NCI-H526 (cell line): ENCODE data around the gene EEF1AKMT1.

Source experiments
- DNase-seq, 2 experiments: peaks; one replicate each; lab custom pipeline; 2025; lab: John Stamatoyannopoulos, UW

Gene EEF1AKMT1

DNA sequence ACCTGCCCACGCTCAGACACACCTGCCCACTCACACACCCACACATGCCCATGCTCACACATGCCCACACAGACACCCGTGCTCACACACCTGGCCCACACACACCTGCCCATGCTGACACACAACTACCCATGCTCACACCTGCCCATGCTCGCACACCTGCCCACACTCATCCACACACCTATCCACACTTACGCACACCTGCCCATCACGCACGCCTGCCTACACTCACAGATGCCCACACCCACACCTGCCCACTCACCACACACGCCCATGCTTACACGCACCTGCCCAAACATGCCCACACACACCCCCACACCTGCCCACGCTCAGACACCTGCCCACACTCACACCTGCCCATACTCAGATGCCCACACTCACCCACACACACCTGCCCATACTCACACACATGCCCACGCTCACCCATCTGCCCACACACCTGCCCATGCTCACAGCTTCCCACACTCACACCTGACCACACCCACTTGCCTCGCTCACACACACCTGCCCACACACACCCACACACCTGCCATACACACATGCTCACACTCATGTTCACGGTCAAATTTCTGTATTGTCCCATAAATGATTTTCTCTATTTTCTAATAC, 54.7 kb downstream of the EEF1AKMT1 start:
- DNase-seq: no peak

DNA sequence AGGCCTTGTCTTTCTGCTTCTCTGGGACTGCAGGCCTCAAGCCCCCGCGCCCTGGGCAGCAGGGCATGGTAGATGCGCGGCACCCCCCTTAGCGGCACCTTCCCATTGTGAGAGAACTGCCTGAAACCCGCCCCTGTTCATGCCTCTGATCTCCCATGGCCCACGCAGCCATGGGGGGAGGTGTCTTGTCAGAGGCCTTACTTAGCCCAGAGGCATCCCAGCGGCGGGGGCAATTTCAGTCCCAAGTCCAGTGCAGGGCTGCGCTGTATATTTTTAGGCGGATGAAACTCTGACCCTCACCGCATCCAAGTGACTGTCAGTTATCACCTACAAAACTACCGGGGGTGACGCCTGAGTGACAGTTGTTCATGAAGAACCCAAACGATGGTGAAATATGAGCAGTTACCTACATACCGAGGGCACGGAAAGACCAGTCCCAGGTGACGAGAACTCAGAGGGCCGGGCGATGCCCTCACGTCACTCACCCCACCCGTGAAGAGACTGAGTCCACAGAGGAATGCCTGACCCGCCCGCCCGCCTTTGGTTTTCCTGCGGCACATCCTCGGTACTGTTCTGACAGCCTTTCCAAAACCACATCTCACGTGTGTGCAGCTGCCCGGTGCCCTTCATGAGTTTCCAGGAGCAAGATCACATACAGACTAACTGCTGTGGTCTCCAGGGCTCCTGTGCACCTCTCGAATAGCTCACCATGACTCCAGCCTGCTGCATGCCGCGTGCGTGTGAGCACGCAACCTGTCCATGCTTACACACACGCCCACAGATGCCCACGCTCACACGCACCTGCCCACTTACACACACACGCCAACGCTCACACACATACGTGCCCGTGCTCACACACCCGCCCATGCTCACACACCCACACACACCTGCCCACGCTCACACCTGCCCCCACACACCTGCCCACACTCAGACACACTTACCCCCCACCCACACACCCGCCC, 55.9 kb downstream of the EEF1AKMT1 start:
- no peak for DNase-seq

DNA sequence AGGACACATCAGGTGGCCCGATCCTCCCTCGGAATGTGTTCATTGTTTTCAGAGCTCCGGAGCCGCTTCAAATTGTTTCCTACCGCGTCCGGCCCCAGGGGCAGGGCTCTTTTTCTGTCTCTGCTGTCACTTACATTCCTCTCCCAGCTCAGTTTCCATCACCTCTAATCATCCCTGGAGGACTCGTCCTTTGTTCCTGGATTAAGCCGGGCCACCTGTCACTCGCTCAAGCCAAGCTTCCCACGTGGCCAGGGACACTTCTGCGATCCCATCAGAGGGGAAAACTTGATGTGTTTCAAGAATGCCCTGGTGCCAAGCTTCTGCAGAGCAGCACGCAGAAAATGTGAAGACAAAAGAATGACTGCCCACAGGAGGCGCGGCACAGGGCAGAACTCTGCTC, 56.8 kb downstream of the EEF1AKMT1 start:
- DNase-seq: no peak

DNA sequence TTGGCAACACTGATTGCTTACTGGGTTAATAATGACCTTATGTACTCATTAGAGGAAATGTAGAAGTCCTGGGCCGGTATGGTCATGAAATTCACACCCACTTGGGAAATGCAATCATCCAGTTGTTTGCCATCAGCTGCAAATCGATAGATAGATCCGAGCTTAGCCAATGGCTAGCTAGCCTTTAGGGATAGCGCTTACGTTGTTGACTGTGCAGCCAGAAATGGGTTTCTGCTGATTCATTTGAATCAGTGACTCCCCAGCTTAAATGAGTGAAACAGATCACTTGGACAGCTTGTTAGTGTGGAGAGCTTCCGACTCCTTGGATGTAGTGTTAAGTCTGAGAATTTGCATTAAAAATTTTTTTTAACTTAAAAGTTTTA, 58.4 kb downstream of the EEF1AKMT1 start:
- no peak for DNase-seq

DNA sequence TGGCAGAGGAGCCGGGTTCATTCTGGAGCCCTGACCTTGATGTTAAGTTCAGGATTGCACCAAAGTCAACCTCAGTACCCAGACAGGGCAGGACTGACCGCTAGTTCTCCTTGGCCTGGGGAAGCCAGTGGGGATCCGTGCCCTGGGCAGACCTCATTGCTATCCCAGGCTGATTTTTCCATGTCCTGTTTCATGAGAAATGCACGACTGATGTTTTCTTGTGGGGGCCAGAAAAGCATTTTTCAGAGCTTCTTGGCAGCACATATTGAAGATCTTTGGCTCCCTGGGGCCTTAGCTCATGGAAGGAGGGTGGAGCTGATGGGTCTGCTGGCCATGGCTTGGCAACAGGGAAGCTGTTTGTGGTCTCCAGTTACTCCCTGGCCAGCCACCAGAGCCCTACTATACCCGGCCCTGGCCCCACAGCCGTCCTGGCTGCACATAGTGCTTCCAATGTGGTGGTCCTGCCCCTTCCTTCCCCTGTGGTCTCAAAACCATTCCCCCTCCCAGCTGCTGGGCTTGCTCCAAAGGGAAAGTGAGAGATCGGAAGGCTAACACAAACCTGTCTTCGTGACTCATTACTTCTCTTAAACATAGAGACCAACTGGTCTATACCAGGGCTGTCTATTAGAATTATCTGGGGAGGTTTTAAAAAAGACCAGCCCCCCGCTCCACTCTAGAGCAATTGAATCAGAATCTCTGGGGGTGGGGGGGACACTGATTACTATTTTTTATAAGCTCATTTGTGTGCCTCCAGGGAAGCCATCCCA, 59.0 kb downstream of the EEF1AKMT1 start:
- DNase-seq: no peak

DNA sequence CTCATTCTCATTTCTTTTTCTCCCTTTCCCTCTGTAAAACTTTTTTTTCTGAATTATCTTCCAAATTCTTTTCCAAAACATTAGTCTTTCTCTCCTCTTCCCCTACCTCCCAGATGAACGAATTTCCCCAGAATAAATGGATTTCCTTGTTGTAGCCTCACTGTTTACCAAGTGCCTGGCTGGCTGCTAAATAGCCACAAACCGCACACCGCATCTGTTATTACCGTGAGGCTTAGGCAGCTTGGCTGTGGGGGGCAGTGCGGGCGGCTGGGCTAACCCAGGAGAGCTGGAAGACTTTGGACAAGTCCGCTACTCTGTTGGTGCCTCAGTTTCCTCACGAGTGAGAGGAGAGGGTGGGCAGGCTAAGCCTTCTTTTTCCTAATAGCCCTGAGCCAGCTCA, 59.6 kb downstream of the EEF1AKMT1 start:
- DNase-seq: no peak

DNA sequence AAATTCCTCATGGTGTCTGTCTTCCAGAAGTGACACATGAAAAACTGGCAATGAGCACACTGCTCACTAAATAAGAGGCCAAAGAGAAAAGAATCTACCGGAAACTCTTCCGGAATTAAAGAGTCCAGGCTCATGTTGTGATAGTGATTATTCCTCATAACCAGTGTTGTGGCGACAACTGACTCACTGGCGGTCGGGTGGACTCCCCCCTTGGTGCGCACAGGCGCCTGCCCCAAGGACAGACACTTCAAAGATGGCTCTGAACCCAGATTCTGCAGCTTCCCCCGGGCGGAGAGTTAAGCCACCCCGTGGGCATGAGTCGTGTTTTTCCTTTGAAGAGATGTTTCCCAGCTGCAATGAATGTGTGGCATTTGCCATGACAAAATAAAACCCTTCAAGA, 60.0 kb downstream of the EEF1AKMT1 start:
- no peak for DNase-seq

DNA sequence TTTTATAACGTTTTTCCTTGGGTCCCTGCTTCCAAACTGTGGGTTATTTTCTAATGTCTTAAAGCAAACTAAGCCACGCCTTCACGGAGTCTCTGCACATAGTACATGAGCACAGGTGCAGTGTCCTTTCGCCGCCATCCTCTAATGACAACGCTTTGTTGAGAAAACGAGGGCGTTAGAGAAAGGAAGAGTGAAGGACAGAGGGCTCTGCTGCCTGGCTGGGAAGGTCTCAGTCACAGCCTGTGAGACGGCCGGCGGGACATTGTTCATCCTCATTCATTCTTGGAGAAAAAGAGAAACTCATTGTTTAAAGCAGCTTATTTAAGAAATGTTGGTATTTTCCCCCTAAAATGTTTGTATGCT, 60.8 kb downstream of the EEF1AKMT1 start:
- DNase-seq: peak in 1 of 2 experiments; percentile 24

DNA sequence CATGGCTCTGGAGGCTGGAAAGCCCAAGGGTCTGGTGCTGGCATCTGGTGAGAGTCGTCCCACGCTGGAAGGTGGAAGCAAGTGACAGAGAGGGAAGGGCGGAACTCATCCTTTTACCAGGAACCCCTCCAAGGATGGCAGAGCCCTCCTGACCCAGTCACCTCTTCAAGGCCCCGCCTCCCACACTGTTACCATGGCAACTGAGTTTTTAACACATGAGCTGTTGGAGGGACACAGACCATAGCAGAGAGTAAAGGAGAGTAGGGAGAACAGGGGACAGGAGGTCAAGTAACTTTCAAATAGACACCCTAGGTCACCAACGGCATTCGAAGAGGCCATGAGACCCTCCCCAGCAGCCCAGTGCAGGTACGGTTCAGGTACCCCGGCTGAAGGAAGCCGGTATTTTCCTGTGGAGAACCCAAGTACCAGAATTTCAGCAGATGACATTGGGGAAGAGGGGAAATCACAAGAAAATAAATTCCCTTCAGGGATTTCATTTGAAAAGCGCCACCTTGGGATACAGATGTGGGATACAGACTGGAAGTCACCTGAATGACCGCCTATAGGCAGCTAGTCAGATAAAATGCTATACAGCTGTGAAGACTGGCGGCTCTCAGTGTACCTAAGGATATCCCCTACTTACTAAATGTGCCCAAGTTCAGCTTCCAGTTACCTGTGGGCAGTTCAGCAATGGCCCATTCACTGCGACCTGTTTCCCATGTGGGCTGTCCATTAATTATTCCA, 62.3 kb downstream of the EEF1AKMT1 start:
- DNase-seq: no peak

DNA sequence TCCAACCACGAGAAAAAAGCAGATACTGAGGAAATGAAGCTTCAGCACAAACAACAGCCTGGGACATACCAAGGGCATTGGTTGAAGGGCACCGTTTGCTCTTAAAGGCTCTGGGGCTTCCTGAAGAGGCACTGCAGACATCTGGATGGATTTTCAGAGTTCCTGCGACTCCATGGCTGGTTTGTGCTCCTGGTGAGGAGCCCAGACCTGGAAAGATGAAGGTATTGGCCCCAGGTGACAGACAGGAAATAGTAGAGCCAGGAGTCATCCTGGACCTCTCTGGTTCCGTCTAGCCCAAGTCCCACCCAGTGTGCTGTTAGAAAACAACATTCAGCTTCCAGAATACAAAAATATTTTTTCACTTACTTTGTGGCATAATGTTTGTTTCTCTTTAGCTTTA, 64.0 kb downstream of the EEF1AKMT1 start:
- DNase-seq: no peak

DNA sequence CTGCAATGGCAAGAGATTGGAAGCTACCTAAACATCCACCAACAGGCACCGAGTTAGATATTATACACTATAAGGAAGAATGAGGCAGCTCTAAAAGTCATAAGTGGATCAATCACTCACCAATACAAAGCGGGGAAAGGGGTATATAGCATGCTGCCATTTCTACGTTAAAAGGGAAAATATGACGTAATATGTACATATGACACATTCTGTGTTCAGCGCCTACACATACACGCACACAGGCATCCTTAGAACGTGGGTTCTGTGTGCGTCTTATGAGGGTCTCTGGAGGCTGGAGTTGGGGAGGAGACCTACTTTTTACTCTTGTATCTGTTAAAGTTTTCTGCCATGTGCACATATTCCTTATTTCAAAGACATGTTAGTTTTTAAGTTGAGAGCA, 64.4 kb downstream of the EEF1AKMT1 start:
- DNase-seq: no peak

DNA sequence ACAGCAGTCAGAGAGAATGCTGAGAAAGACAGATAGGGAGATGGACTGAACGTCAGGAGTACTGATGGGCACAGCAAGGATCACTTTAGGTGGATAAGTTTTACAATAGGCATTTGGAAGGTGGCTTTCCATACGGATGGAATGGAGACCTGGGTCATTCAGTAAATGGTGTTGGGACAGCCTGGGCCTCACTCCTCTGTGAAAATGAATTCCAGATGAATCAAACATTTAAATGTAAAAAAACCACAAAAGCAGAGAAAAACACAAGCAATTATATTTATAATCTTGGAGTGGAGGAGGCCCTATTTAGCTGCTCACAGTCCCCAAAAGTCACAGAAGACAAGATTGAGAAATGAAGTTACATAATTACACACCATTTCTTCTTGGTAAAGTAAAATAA, 65.5 kb downstream of the EEF1AKMT1 start:
- no peak for DNase-seq

DNA sequence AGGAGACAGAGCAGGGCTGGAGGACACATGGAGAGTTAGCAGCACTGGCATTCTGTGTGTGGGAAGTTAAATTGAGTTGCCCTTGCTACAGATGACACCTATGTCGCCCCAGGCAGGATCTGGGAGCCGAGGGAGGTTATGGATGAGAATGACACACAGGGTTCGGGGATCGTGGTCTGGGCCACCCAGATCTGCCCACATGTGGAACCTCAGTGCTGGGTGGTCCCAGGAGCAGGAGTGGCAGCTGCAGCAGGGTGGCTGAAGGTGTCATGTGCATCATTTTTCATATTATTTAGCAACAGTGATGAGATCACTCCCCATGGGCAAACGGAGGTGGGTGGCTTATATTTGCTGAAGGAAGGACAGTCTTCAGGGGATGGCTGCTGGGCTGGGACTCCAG, 67.1 kb downstream of the EEF1AKMT1 start:
- DNase-seq: no peak

DNA sequence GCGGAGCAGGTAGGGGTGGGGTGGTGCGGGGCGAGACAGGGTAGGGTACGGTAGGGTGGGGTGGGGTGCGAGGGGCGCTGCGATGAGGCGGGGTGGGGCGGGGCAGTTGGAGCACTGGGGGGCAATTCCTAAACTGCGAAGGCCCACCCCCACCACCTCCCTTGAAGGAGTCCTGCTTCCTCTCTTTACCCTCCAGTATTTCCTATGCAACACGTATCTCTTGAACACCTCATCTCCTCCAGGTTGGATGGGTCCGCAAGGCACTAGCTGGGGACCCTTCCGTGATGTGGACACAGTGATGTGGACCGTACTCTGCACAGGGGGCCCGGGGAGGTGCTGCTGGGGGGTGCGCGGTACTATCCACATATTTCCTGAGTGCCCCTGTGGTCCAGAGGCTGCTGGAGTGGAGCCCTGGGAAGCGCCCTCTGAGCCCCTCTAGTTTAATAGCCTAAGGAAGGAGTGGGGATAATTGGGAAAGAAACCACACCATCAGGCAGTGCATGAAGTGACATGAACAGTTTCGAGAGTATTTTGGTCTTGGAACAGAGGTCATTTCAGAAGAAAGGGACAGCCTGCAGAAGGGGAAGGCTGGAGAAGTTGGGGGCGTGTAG, 69.2 kb downstream of the EEF1AKMT1 start:
- DNase-seq: no peak

DNA sequence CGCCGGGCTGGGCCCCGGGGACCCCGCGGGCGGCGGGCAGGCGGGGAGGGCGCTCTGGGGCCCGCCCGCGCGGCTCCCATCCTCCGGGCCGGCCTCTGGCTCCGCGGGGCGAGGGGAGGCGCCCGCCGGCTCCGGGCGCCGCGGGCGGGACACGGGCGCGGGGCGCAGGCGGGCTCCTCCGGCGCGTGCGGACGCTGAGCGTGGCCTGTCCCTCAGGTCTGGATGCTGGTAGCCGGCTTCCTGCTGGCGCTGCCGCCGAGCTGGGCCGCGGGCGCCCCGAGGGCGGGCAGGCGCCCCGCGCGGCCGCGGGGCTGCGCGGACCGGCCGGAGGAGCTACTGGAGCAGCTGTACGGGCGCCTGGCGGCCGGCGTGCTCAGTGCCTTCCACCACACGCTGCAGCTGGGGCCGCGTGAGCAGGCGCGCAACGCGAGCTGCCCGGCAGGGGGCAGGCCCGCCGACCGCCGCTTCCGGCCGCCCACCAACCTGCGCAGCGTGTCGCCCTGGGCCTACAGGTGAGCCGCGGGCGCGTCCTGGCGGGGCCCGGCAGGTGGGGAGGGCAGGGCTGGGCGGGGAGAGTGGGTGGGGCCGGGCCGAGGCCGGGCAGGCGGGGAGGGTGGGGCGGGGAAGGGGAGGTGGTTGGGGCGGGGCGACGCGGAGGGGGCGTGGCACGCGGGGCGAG, 69.8 kb downstream of the EEF1AKMT1 start:
- DNase-seq: peak; percentile 76 to 98

DNA sequence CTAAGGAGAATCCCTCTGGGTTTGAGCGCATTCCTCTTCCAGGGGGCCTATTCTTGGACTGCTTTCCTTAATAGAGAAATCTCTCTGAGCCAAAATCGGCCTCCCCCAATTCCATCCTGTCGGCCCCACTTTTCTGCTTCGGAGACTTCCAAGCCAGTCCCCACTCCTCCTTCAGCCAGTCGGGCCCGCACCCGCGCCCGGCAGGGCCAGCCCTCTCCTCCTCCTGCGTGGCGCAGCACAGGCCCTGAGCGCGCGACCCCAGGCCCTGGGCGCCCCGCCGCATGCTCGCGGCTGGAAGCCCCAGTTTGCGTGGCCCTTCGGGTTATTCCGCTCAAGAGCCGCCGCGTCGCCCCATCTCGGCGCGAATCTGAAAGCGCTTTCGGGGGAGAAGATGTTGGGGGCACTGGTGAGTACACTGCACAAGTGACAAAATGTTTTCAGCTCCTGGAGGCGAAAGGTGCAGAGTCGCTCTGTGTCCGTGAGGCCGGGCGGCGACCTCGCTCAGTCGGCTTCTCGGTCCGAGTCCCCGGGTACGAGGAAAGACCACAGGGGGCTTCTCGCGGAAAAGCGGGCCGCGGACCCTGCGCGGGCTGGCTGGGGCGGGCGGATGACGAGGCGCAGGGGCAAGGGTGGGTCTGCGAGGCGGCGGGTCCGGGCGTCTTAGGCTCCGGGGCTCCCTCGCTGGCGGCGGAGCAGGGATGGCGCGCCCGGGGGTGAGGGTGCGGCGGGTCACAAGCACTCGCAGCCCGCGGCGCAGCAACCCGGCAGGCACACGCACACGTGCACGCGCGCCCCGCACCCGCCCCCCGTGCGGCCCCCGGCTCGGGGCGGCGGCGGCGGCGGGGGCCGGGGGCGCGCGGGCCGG, 70.6 kb downstream of the EEF1AKMT1 start, which contains the start of gene IL17D:
TSS of gene IL17D (plus strand) at position 785 of the 865 bp plus-strand sequence. CDS start 303 bp downstream, outside the sequence.
- peak in 1 of 2 experiments; percentile 77 for DNase-seq

DNA sequence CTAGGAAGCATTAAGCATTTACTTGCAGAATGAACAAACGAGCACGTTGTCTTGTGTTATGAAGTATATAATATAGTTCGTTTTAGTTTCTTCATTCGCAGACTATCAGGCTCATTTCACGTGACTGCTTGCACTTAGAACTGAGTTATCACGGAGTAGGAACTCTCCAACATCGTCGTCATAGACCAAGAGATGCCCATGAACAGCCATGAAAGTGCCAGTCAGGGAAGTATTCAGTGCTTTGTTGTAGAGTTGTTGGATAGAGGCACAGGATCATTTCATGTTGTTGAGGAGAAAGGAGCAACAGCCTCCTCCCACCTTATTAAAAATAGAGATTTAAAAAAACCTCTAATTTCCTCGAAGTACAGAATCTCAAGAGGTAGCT, 71.2 kb downstream of the EEF1AKMT1 start:
- peak in 1 of 2 experiments; percentile 53 for DNase-seq

DNA sequence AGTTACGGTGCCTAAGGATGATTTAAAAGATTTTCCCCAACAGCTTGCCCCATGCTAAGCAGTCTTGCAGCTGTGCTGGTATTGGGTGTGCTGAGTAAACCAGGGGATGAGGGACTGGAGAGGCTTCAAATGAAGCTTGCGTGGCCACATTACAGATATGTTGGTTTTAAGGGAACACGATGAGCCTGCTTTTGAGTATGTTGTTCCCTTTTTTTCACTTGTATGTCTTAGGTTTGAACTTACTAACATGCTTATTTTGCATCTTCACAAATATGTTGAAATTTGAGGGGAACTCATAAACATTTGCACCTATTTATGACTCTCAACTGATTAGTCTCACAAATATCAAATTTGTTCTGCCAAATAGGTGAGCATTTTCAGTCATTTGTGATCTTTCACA, 72.3 kb downstream of the EEF1AKMT1 start:
- no peak for DNase-seq

DNA sequence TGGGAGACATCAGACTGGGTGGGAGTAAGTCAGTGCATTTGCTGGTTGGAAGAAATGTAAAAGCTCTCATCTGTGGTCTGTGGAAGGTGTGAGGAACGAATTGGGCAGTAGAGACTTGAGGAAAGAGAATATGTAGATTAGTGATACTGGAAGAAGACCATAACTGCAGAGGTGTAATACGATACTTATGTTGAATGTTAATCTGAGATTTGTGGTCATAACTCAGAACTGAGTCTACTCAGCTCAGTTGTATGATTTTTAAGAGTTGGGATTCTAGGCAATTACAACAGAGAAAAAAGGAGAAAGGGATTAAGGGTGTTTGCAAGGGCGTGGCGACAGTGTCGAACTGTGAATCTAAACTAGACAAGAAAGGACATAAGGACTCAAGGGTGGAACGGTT, 73.5 kb downstream of the EEF1AKMT1 start:
- no peak for DNase-seq

DNA sequence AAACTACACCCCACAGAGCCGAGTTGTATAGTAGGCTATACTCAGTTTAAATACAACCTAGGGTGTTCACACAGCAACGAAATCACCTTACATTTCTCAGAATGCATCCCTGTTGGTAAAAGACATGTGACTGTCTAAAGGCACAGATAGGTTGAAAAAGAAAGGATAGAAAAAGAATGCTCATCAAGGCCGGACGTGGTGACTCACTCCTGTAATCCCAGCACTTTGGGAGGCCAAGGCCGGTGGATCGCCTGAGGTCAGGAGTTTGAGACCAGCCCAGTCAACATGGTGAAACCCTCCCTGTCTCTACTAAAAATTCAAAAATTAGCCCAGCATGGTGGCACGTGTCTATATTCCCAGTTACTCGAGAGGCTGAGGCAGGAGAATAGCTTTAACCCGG, 74.0 kb downstream of the EEF1AKMT1 start:
- DNase-seq: no peak
